Osteoblast (primary cell): ENCODE data around the gene KCNJ10. TPM values are rescaled to one million over a fixed set of nuclear protein-coding genes. Genes with fewer than 3 reads are reported as not detected.

Source experiments
- DNase-seq: peaks from one replicate; pipeline ENCODE4 v3.0.0; 2011; ENCODE audit warnings: low spot score, mixed read lengths; ENCODE audit not compliant: insufficient read length; ENCODE audit errors: missing footprints
- H2AFZ ChIP-seq: 2 replicates; pipeline ENCODE4 v1.6.0; 2011; ENCODE audit warnings: mild to moderate bottlenecking, low read length
- H3K27ac ChIP-seq: 2 replicates; pipeline ENCODE4 v1.5.1; 2011; ENCODE audit warnings: mild to moderate bottlenecking, low read depth, low read length, moderate library complexity
- H3K27me3 ChIP-seq: 2 replicates; pipeline ENCODE4 v1.6.0; 2012; ENCODE audit warnings: mild to moderate bottlenecking, control low read depth, inconsistent platforms, low read length, moderate library complexity; ENCODE audit not compliant: insufficient read depth
- H3K36me3 ChIP-seq: 2 replicates; pipeline ENCODE4 v1.5.1; 2011; ENCODE audit warnings: mild to moderate bottlenecking, low read length, control low read depth, moderate library complexity; ENCODE audit not compliant: insufficient read depth
- H3K4me1 ChIP-seq: 2 replicates; pipeline ENCODE4 v1.5.1; 2011; ENCODE audit warnings: mild to moderate bottlenecking, low read length, control low read depth, moderate library complexity; ENCODE audit not compliant: insufficient read depth
- H3K4me2 ChIP-seq: 2 replicates; pipeline ENCODE4 v1.6.0; 2011; ENCODE audit warnings: mild to moderate bottlenecking, low read length; ENCODE audit not compliant: insufficient read depth
- H3K4me3 ChIP-seq: fragments of 200-600 bp; sonication (generic); 3 replicates; pipeline ENCODE4 v1.5.1; 2012; ENCODE audit warnings: mild to moderate bottlenecking, low read length, inconsistent platforms; ENCODE audit not compliant: insufficient read depth
- H3K79me2 ChIP-seq: 2 replicates; pipeline ENCODE4 v1.6.0; 2012; ENCODE audit warnings: mild to moderate bottlenecking, low read length, control low read depth, inconsistent platforms; ENCODE audit not compliant: insufficient read depth
- H3K9me3 ChIP-seq: 2 replicates; pipeline ENCODE4 v1.5.1; 2011; ENCODE audit warnings: low read depth, low read length, control low read depth
- H4K20me1 ChIP-seq: 2 replicates; pipeline ENCODE4 v1.6.0; 2012; ENCODE audit warnings: mild to moderate bottlenecking, low read length, control low read depth; ENCODE audit not compliant: insufficient read depth
- total RNA-seq: library from RNA; depleted of rRNA; stranded (reverse); fragments of >200 nt; gene quantifications from 2 replicates; pipeline ENCODE4 v1.2.3, GENCODE V29; 2012
- TF ChIP-seq, protein P1 (sequence below): IDR thresholded peaks from 2 replicates; pipeline ENCODE4 v1.5.1; 2011; ENCODE audit warnings: mild to moderate bottlenecking, low read depth, low read length, moderate library complexity; ENCODE audit errors: extremely low read depth

KCNJ10 gene
- total RNA-seq, 1 donor: not detected

DNA sequence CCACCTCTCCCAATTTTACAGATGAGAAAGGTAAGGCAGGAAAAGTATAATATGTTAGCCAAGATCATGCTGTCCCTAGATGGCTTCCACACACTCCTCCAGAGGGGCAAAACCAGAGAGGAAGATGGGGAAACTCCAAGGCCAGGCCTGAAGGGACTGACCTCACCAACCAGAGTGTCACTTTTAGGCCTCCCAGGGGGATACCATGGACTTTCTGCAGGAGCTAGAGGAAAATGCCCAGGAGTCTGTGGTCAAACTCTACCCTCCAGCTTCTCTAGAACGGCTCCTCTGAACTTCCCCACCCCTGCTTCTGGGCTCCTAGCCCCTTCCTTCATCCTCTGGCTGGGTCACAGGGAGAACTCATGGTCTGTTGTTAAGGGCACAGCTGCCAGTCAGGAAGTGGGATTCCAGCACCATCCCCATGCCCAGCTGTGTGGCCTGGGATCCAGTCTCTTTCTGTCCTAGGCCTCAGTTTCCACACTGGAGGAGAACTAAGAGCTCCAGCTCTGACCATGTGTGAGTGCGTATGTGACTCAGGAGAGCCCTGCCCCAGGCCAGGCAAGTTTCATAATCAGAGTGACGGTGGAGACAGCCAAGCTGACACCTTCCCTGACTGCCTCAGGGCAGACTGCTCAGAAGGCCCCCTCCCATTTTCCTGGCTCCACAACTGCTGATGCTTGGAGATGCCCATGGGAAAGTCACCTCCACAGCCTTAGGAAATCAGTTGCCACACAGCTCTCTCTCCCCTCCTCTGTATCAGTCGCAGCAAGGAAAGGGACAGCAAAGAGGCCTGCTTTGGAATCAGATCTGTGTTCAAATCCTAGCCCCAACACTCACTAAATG, 26.5 kb upstream of the KCNJ10 start:
- no peaks in the 10 kb centered on the region for H3K79me2 ChIP-seq
- no peaks in the 10 kb centered on the region for H3K9me3 ChIP-seq
- H3K27me3 ChIP-seq: no peaks in the 10 kb centered on the region
- H3K36me3 ChIP-seq: no peaks in the 10 kb centered on the region
- H2AFZ ChIP-seq: no peak overlapping the region
- TF ChIP-seq, protein P1, sequence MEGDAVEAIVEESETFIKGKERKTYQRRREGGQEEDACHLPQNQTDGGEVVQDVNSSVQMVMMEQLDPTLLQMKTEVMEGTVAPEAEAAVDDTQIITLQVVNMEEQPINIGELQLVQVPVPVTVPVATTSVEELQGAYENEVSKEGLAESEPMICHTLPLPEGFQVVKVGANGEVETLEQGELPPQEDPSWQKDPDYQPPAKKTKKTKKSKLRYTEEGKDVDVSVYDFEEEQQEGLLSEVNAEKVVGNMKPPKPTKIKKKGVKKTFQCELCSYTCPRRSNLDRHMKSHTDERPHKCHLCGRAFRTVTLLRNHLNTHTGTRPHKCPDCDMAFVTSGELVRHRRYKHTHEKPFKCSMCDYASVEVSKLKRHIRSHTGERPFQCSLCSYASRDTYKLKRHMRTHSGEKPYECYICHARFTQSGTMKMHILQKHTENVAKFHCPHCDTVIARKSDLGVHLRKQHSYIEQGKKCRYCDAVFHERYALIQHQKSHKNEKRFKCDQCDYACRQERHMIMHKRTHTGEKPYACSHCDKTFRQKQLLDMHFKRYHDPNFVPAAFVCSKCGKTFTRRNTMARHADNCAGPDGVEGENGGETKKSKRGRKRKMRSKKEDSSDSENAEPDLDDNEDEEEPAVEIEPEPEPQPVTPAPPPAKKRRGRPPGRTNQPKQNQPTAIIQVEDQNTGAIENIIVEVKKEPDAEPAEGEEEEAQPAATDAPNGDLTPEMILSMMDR: no peak
- H3K4me2 ChIP-seq: no peak overlapping the region
- DNase-seq: peak; percentile 88
- no peaks in the 10 kb centered on the region for H4K20me1 ChIP-seq
- H3K4me3 ChIP-seq: no peak overlapping the region
- H3K4me1 ChIP-seq: peaks cover 15% of the 10 kb centered on the region
- H3K27ac ChIP-seq: no peak overlapping the region

GRCh38 chr1:160095382-160096105, 25.6 kb upstream of the KCNJ10 start:
- no peaks in the 10 kb centered on the region for H3K36me3 ChIP-seq
- DNase-seq: peak; percentile 77
- H3K27ac ChIP-seq: no peak overlapping the region
- H3K9me3 ChIP-seq: no peaks in the 10 kb centered on the region
- no peak overlapping the region for H3K4me3 ChIP-seq
- H3K79me2 ChIP-seq: no peaks in the 10 kb centered on the region
- peaks cover 12% of the 10 kb centered on the region for H3K4me1 ChIP-seq
- H2AFZ ChIP-seq: no peak overlapping the region
- no peak overlapping the region for H3K4me2 ChIP-seq
- H3K27me3 ChIP-seq: no peaks in the 10 kb centered on the region
- no peaks in the 10 kb centered on the region for H4K20me1 ChIP-seq
- TF ChIP-seq, protein P1: no peak

GRCh38 chr1:160094806-160095205, 24.8 kb upstream of the KCNJ10 start:
- Histone ChIP-seq H3K4me3 (no peak overlapping the region), H3K4me1 (peaks cover 12% of the 10 kb centered on the region), H4K20me1 (no peaks in the 10 kb centered on the region), H3K79me2 (no peaks in the 10 kb centered on the region), H3K9me3 (no peaks in the 10 kb centered on the region), H3K27me3 (no peaks in the 10 kb centered on the region), H3K27ac (no peak overlapping the region), H3K4me2 (no peak overlapping the region), H3K36me3 (no peaks in the 10 kb centered on the region), H2AFZ (no peak overlapping the region)
- DNase-seq: no peak
- TF ChIP-seq, protein P1: no peak

- no peaks in the 10 kb centered on the region for H3K27me3 ChIP-seq
- H2AFZ ChIP-seq: no peak overlapping the region
- H3K9me3 ChIP-seq: no peaks in the 10 kb centered on the region
- H3K79me2 ChIP-seq: no peaks in the 10 kb centered on the region
- H3K27ac ChIP-seq: no peak overlapping the region
- H4K20me1 ChIP-seq: no peaks in the 10 kb centered on the region
- TF ChIP-seq, protein P1: no peak
- no peaks in the 10 kb centered on the region for H3K36me3 ChIP-seq
- peaks cover 12% of the 10 kb centered on the region for H3K4me1 ChIP-seq
- DNase-seq: peak; percentile 56
- no peak overlapping the region for H3K4me3 ChIP-seq
- no peak overlapping the region for H3K4me2 ChIP-seq
These were observed 24.3 kb upstream of the KCNJ10 start for GRCh38 chr1:160094291-160094625.
